Right cardiac atrium (tissue), 5 donors: Measurements from ENCODE around the gene ABHD2. TPM values are rescaled to one million over a fixed set of nuclear protein-coding genes. Genes with fewer than 3 reads are reported as not detected.
"Not testable (repeated sequence)": the region's sequence is repeated elsewhere in the genome, so short reads cannot be mapped to it uniquely, and the experiment has no call there.

Source experiments
- ATAC-seq, 2 donors: fragments of 200-7000 bp; cut with Tn5 transposase; one replicate each; pipeline versions ENCODE4 v1.8.0 to v1.9.1; 2020; ENCODE audit warnings: moderate library complexity in 2 of 2, mild to moderate bottlenecking in 1 of 2
- DNase-seq, 3 donors: peaks; one replicate each; pipeline ENCODE4 v3.0.0-alpha.2; 2020
- H3K27ac ChIP-seq: one replicate; pipeline ENCODE4 v1.5.1; 2013; ENCODE audit warnings: mild to moderate bottlenecking, low read length, control low read depth, moderate library complexity
- H3K27me3 ChIP-seq: one replicate; pipeline ENCODE4 v1.6.1; 2013; ENCODE audit not compliant: control insufficient read depth, insufficient read depth
- H3K4me1 ChIP-seq: one replicate; pipeline ENCODE4 v1.6.1; 2013; ENCODE audit warnings: low read length; ENCODE audit not compliant: control insufficient read depth, insufficient read depth
- H3K4me3 ChIP-seq: one replicate; pipeline ENCODE4 v1.5.1; 2013; ENCODE audit warnings: low read length, control low read depth
- H3K9me3 ChIP-seq: one replicate; pipeline ENCODE4 v1.6.1; 2013; ENCODE audit warnings: low read length; ENCODE audit not compliant: control insufficient read depth
- WGBS: extraction: QIAGEN DNeasy Blood & Tissue Kit; methylation state at CpG from one replicate; pipeline ENCODE4 v1.1.7; 2013; 5-methylcytosine and 5-hydroxymethylcytosine counted together
- intact Hi-C, 4 donors: fragments of 100-400 bp; cut with DNase I; formaldehyde crosslinking; loops; one replicate each; pipeline versions ENCODE4 v1.11.0 to v1.14.0; 2022 to 2023
- polyA plus RNA-seq: library from polyadenylated mRNA; stranded (reverse); fragments of 200-250 nt; gene quantifications from one replicate; pipeline ENCODE4 v1.2.3, GENCODE V29; 2013
- total RNA-seq, 4 donors: library from RNA; stranded (reverse); fragmentation: NEBNext Ultra II Directional; extraction: Animal tissue kit (Norgen Biotek cat#: 25700); gene quantifications; one replicate each; pipeline ENCODE4 v1.2.1, GENCODE V29; 2021
- donor health status: healthy with polysubstance abuse.
- donor health status: DM: no; HTN: yes; CAD: no.
- donor health status: DM: no; HTN: no; CAD: no.
- donor health status: DM: no; HTN: yes; CAD: no; lungs with severe emphysema.
- donor health status: DM: yes; HTN: yes; CAD: no.

ABHD2 gene
- total and polyA plus RNA-seq, 5 donors: 21.8 to 179 (median 112) TPM

DNA sequence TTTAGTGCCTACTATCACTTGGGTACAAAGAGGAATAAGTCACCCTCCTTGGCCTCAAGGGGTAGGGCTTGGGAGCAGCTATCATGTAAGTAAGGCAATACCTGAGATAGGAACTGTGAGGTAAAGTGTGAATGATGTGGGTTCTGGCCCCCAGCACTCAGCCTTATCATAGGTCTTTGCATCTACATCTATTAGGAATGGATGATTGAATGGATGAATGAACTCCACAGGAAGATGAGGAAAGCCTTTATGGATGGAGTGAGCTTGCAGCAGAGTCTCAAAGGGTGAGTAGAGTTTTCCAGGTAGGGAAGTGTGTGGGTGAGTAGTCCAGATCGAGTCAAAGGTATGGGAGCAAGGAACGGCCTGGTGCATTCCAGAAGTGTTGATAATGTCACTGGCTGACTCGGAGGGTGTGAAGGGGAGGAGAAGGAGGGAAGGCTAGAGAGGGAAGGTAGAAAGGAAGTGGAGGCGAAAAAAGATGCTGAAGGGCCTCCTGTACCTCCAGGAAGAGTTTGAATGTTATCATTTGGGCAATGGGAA, 13.1 kb upstream of the ABHD2 start:
- ATAC-seq (no peak), DNase-seq (no peak)
- Histone ChIP-seq H3K27me3 (no peaks in the 10 kb centered on the region), H3K4me1 (peaks cover 2% of the 10 kb centered on the region), H3K4me3 (no peak overlapping the region), H3K27ac (no peak overlapping the region), H3K9me3 (no peaks in the 10 kb centered on the region)
- WGBS: 62% methylated on average over 4 of the region's 4 CpGs
- intact Hi-C loops: no loop called here

DNA sequence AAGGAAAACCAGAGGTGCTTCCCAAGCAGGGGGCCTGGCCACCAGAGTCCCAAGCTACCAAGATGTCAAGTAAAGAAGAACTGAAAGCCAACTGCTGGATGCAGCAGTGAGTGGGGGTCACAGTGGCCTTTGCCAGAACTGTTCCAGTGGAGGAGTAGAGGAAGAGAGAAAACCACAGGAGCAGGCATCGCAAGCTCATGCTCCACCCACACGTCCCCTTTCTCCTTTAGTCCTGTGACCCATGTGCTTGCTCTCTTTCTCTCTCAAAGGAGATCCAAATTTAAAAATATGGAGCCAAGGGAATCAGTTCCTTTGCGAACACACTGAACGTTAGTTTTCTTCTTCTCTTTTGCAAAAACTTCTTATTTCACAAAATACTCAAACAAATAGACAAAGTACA, 12.4 kb upstream of the ABHD2 start:
- WGBS: 75% methylated on average over 4 of the region's 4 CpGs
- H3K27me3 ChIP-seq: no peaks in the 10 kb centered on the region
- no peak overlapping the region for H3K27ac ChIP-seq
- no peak overlapping the region for H3K4me3 ChIP-seq
- H3K9me3 ChIP-seq: no peaks in the 10 kb centered on the region
- DNase-seq (no peak), ATAC-seq (no peak)
- peaks cover 2% of the 10 kb centered on the region for H3K4me1 ChIP-seq
- intact Hi-C loops: no loop called here

DNA sequence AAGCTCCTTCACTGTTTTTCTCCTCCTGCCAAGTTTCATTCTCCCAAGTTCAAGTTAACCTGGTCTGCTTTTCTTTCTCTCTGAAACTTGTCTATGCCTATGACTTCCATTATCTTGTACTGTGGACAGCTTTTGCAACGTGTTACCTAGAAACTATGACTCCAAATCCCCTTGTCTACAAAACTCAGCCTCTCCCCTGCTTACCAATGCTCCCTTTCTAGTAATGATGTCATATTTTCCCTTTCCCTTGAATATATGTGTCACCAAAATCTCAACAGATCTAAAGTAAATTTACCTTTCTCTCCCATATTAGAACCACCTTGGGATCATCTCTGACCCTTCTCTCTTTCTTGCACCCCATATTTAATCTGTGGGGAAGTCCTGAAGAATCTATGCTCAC, 10.5 kb upstream of the ABHD2 start:
- ATAC-seq (no peak), DNase-seq (no peak)
- WGBS: 43% methylated on average over 1 of the region's 1 CpG
- Histone ChIP-seq H3K9me3 (no peaks in the 10 kb centered on the region), H3K4me1 (peaks cover 2% of the 10 kb centered on the region), H3K27me3 (no peaks in the 10 kb centered on the region), H3K27ac (no peak overlapping the region), H3K4me3 (no peak overlapping the region)
- intact Hi-C loops: no loop called here

DNA sequence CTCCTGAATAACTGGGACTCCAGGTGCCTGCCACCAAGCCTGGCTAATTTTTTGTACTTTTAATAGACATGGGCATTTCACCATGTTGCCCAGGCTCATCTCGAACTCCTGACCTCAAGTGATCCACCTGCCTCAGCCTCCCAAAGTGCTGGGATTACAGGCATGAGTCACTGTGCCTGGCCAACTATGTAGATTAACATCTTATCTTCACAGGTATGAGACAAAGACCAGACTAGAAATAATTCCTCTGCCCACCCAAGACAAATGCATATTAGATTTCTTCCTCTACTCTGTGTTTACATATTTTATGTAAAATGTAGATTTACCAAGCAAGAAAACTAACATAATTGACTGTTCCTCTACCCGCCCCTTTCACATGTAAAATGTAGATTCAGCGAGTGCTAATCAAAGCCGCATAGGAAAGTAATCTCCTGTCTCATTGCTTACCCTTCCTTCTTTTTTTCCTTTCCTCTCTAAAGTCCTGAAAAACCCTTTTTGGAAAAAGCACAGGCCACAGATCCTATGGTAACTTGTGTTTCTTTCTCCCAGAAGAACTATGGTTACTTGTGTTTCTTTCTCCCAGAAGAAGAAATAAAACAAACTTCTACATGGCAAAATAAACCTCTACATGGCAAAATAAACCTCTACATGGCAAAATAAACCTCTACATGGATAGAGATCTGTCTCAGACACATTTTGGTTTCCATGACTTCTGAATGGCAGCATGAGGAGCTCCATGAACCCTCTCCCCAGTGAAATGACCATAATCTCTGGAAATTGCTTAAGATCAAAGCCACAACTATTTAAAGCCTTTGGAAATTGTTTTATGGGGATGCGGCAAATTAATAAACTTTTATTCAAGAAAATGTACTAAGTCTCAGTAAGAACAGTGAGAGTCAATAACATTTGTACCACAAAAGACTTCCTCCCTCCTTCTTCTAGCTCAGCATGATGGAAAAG, 9.1 kb upstream of the ABHD2 start:
- intact Hi-C loops: no loop called here
- Histone ChIP-seq H3K9me3 (no peaks in the 10 kb centered on the region), H3K4me1 (peaks cover 2% of the 10 kb centered on the region), H3K27ac (no peak overlapping the region), H3K27me3 (no peaks in the 10 kb centered on the region), H3K4me3 (no peak overlapping the region)
- 84% methylated on average over 5 of the region's 5 CpGs for WGBS
- DNase-seq: no peak
- ATAC-seq: no peak

DNA sequence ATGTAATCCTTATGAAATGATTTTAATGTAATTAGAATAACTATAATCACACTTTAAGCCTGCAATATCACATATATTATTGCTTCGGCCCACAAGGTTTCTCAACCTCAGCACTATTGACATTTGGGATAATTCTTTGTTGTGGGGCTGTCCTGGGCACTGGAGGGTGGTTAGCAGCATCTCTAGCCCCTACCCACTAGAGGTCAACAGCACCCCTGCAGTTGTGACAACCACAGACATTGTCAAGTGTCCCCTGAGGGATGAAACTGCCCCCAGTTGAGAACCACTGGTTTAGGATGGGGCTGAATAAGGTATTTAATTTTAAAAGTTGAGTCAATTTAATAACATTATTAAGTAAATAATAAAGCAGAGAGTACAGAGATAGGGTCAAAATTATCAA, 6.4 kb upstream of the ABHD2 start:
- Histone ChIP-seq H3K27me3 (no peaks in the 10 kb centered on the region), H3K9me3 (no peaks in the 10 kb centered on the region), H3K4me1 (peaks cover 2% of the 10 kb centered on the region), H3K4me3 (no peak overlapping the region), H3K27ac (no peak overlapping the region)
- ATAC-seq (no peak), DNase-seq (no peak)
- intact Hi-C loops: no loop called here
- 94% methylated on average over 1 of the region's 1 CpG for WGBS

DNA sequence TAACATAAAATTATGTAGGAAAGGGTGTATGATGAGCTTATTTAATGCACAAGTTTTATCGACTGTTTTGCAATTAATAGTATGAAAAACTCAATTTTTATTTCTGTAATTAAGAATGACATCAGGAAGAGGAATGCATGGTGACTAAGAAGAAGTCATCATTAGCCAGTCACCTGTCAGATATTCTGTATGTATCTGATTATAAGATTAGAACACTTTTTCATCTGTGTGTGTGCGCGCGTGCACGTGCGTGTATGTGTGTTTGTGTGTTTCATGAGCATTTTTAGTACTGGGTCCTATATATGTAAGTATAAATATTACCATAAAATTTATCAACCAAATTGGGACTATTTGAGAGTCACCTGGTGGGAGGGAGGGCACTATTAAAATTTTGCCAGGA, 5.0 kb upstream of the ABHD2 start:
- intact Hi-C loops: no loop called here
- Histone ChIP-seq H3K9me3 (no peaks in the 10 kb centered on the region), H3K27me3 (no peaks in the 10 kb centered on the region), H3K4me3 (no peak overlapping the region), H3K4me1 (peaks cover 5% of the 10 kb centered on the region), H3K27ac (no peak overlapping the region)
- 98% methylated on average over 6 of the region's 6 CpGs for WGBS
- no peak for ATAC-seq
- no peak for DNase-seq

DNA sequence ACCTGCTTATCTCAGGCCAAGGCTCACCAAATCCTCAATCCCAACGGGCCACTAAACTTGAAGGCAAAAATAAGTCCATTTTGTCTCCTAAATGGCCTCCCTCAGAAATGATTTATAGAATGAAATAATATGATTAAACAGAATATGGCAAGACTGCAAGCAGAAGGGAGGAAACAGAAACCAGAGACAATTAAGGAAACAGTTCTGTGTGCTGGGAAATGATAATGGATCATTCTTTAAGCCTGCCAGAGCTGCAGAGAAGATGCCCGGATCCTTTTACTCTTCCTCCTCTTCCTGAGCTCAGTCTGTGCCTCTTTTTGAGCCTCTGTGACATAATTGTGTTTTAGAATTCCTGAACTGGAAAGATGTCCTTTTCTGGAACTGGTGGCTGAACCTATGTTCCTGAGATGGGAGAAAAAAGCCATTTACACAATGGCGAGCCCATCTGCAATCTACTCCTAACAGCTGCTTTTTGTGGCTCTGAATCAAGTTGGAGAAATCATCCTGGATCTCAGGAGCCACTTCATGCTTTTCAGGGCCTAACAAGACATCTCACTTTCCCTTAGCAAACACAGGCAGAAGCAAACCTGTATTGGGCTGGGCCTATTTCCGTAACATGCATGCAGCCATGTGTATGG, 2.8 kb upstream of the ABHD2 start:
- Histone ChIP-seq H3K27ac (no peak overlapping the region), H3K4me1 (peaks cover 4% of the 10 kb centered on the region), H3K9me3 (no peaks in the 10 kb centered on the region), H3K27me3 (no peaks in the 10 kb centered on the region), H3K4me3 (no peak overlapping the region)
- ATAC-seq: no peak
- WGBS: 64% methylated on average over 4 of the region's 4 CpGs
- DNase-seq: no peak
- intact Hi-C loops: no loop called here

DNA sequence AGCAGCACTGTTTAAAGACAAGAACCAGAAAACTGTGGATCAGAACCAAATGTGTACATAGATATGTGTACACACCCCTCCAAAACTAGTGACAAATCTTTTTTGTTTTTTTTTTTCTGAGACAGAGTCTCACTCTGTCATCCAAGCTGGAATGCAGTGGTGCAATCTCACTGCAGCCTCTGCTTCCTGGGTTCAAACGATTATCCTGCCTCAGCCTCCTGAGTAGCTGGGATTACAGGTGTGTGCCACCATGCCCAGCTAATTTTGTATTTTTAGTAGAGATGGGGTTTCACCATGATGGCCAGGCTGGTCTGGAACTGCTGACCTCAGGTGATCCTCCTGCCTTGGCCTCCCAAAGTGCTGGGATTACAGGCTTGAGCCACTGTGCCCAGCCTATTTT, 2.3 kb upstream of the ABHD2 start:
- ATAC-seq, H3K27ac ChIP-seq, H3K9me3 ChIP-seq, H3K4me1 ChIP-seq, DNase-seq, H3K27me3 ChIP-seq, intact Hi-C loops, H3K4me3 ChIP-seq: not testable (repeated sequence)
- WGBS: 56% methylated on average over 1 of the region's 1 CpG

DNA sequence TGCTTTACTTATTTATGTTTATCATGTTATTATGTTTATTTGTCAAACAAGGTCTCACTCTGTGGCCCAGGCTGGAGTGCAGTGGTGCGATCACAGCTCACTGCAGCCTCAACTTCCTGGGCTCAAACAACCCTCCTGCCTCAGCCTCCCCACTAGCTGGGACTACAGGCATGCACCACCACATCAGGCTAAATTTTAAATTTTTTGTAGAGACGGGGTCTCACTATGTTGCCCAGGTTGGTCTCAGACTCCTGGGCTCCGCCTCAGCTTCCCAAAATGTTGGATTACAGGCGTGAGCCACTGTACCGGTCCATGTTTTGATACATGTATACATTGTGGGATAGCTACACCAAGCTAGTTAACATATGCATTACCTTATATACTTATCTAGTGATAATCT, 1.9 kb upstream of the ABHD2 start:
- H3K4me1 ChIP-seq, H3K9me3 ChIP-seq, H3K27me3 ChIP-seq, DNase-seq, H3K27ac ChIP-seq, H3K4me3 ChIP-seq, ATAC-seq, intact Hi-C loops: not testable (repeated sequence)
- 96% methylated on average over 5 of the region's 5 CpGs for WGBS

DNA sequence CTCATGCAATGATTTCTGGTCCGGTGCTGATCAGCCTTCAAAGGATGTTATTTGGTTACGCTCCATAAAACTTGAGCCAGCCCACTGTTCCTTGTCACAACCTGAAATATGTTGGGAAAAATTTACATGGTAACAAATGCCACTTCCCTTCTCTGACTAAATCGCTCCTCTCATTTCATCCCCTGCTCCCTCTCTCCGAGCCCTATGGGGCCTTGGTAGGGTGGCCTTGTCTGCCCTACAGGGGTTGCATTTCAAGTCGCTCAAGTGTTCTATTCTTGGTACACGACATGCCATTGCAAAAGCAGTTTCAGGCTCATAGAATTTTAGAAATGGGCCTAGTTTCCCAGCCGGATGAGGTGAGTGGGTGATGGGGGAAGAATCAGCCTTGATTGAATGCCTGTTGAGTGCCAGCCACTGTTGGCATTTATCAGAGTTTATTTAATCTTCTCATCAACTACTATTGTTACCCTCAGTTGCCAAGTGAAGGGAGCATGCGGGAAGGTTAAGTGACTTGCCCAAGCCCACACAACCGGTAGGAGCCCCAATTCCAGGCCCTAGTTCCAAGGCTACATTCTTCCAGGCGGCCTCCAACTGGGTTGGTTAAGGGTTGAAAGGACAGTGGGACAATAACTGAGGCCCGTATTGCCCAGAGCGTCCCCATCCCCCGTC, 961 bp upstream of the ABHD2 start:
- H3K4me1 ChIP-seq: peaks cover 4% of the 10 kb centered on the region
- intact Hi-C loops: no loop called here
- peak overlapping the region; percentile 92 for H3K27ac ChIP-seq
- no peaks in the 10 kb centered on the region for H3K27me3 ChIP-seq
- H3K4me3 ChIP-seq: peak overlapping the region; percentile 32
- no peak for DNase-seq
- 60% methylated on average over 13 of the region's 13 CpGs for WGBS
- no peak for ATAC-seq
- H3K9me3 ChIP-seq: no peaks in the 10 kb centered on the region
